ENCODE measurements around the gene RABGAP1L. TPM values are rescaled to one million over a fixed set of nuclear protein-coding genes. Genes with fewer than 3 reads are reported as not detected.
A peak's percentile ranks its signal among the peaks of the same experiment; 100 is the strongest.
"Not testable (repeated sequence)": the region's sequence is repeated elsewhere in the genome, so short reads cannot be mapped to it uniquely, and the experiment has no call there.

Gene RABGAP1L
- polyA plus RNA-seq, 3 donors, result 35.2 to 75.3 (median 63.3) TPM

DNA sequence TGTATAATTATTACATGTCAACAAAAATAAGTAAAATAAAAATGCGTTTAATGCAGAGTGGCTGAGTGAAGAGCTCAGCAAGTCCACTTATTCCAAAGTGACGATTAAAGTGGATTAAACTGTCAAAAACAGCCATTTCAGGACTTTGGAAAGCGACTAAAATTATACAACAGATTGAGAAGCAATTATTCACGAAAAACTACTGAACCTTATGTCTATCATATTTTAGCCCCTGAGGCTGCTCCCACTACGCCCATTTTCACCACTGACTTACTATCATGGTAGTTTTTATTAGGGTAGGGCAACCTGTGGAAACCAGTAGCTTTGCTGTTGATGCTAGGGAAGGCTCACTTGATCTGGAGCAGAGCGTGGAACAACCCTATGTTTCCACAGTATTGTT is 174.1 kb downstream of the RABGAP1L start:
- Histone ChIP-seq H3K4me3 (replicated peaks in 1 of 3; ENCODE audit: low read depth in 2 of 3, low read length in 3 of 3) (no peak overlapping the region), H3K4me1 (ENCODE audit: control insufficient read depth in 1 of 2, insufficient read depth in 2 of 2, low read length in 2 of 2) (no peaks in the 10 kb centered on the region), H3K27me3 (ENCODE audit: control insufficient read depth in 2 of 2, insufficient read depth in 2 of 2, low read length in 2 of 2) (no peaks in the 10 kb centered on the region), H3K9ac (ENCODE audit: insufficient read depth, low read length, poor library complexity, severe bottlenecking) (no peak overlapping the region), H3K27ac (ENCODE audit: low read depth in 1 of 2, low read length in 2 of 2) (no peak overlapping the region), H3K79me2 (ENCODE audit: insufficient read depth, low read length) (no peaks in the 10 kb centered on the region), H3K36me3 (replicated peaks in 1 of 2; ENCODE audit: control insufficient read depth in 1 of 2, insufficient read depth in 2 of 2, low read length in 2 of 2) (no peaks in the 10 kb centered on the region), H4K20me1 (ENCODE audit: insufficient read depth, low read length) (no peaks in the 10 kb centered on the region), H2AFZ (ENCODE audit: insufficient read depth, low read depth, low read length, poor library complexity, severe bottlenecking) (no peak overlapping the region), H3K9me3 (replicated peaks in 1 of 2; ENCODE audit: control insufficient read depth in 1 of 2, insufficient read depth in 1 of 2, low read length in 2 of 2) (peaks cover 0 to 2% of the 10 kb centered on the region in 2 donors), H3K4me2 (replicated peaks; ENCODE audit: extremely low read depth, low read length, poor library complexity, severe bottlenecking) (no peak overlapping the region)
- Mint-ChIP-seq H3K27me3 (ENCODE audit: low read depth in 3 of 3) (no peaks in the 10 kb centered on the region), H3K27ac (no peak overlapping the region), H3K9me3 (peaks cover 0 to 3% (median 0%) of the 10 kb centered on the region in 7 donors), H3K36me3 (peaks cover 0 to 1% of the 10 kb centered on the region in 2 donors), H3K4me1 (no peaks in the 10 kb centered on the region), H3K4me3 (no peak overlapping the region)
- intact Hi-C loops (cut with micrococcal nuclease), result no loop called here
- 100% methylated on average over 3 of the region's 6 CpGs for WGBS (ENCODE audit: insufficient coverage)
- DNase-seq, result no peak
- TF ChIP-seq, protein P1, sequence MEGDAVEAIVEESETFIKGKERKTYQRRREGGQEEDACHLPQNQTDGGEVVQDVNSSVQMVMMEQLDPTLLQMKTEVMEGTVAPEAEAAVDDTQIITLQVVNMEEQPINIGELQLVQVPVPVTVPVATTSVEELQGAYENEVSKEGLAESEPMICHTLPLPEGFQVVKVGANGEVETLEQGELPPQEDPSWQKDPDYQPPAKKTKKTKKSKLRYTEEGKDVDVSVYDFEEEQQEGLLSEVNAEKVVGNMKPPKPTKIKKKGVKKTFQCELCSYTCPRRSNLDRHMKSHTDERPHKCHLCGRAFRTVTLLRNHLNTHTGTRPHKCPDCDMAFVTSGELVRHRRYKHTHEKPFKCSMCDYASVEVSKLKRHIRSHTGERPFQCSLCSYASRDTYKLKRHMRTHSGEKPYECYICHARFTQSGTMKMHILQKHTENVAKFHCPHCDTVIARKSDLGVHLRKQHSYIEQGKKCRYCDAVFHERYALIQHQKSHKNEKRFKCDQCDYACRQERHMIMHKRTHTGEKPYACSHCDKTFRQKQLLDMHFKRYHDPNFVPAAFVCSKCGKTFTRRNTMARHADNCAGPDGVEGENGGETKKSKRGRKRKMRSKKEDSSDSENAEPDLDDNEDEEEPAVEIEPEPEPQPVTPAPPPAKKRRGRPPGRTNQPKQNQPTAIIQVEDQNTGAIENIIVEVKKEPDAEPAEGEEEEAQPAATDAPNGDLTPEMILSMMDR (IDR thresholded peaks at IDR 0.05), result no peak

DNA sequence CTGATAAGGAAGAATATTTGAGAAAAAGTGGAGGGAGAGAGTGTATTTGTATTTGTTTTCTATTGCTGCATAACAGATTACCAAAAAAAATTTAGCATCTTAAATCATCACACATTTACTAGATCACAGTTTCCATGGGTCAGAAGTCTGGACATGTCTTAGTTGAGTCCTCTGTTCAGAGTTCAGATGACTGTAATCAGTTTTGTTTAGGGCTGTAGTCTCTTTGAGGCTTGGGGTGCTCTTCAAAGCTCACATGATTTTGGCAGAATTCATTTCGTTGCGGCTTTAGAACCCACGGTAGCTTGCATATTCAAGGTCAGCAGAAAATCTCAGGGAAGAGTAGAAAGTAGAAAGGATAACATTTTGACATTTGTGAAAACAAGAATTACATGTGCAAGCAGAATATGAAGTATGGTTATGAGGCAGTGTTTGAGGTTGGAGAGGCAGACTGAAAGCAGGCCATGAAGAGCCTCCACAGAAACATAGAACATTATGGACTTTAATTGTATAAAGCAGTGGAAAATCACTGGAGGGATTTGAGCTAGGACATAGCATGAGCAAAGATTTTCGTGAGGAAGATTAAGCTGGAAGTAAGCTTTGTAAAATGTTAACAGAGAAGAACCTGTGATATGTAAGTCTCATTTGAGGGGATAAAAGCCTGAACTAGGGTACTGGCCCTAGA is 177.8 kb downstream of the RABGAP1L start:
- peaks cover 0 to 2% (median 0%) of the 10 kb centered on the region in 3 donors for H3K27me3 Mint-ChIP-seq (ENCODE audit: low read depth in 3 of 3)
- intact Hi-C loops (cut with micrococcal nuclease), result no loop called here

DNA sequence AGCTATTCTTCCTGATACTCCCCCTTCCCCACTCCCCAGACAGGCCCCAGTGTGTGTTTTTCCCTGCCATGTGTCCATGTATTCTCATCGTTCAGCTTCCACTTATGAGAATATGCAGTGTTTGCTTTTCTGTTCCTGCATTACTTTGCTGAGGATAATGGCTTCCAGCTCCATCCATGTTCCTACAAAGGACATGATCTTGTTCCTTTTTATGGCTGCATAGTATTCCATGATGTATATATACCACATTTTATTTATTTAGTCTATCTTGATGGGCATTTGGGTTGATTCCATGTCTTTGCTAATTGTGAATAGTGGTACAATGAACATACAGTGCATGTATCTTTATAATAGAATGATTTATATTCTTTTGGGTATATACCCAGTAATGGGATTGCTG is 181.1 kb downstream of the RABGAP1L start:
- H4K20me1 ChIP-seq (ENCODE audit: insufficient read depth, low read length); H3K79me2 ChIP-seq (ENCODE audit: insufficient read depth, low read length); H3K4me2 ChIP-seq (replicated peaks; ENCODE audit: extremely low read depth, low read length, poor library complexity, severe bottlenecking); H2AFZ ChIP-seq (ENCODE audit: insufficient read depth, low read depth, low read length, poor library complexity, severe bottlenecking); H3K27ac Mint-ChIP-seq; H3K9me3 ChIP-seq (replicated peaks in 1 of 2; ENCODE audit: control insufficient read depth in 1 of 2, insufficient read depth in 1 of 2, low read length in 2 of 2); H3K36me3 Mint-ChIP-seq; H3K9ac ChIP-seq (ENCODE audit: insufficient read depth, low read length, poor library complexity, severe bottlenecking); H3K27me3 Mint-ChIP-seq (ENCODE audit: low read depth in 3 of 3); H3K4me1 ChIP-seq (ENCODE audit: control insufficient read depth in 1 of 2, insufficient read depth in 2 of 2, low read length in 2 of 2); H3K36me3 ChIP-seq (replicated peaks in 1 of 2; ENCODE audit: control insufficient read depth in 1 of 2, insufficient read depth in 2 of 2, low read length in 2 of 2); H3K4me3 Mint-ChIP-seq; DNase-seq; H3K4me1 Mint-ChIP-seq; intact Hi-C loops (cut with micrococcal nuclease); H3K4me3 ChIP-seq (replicated peaks in 1 of 3; ENCODE audit: low read depth in 2 of 3, low read length in 3 of 3); H3K27me3 ChIP-seq (ENCODE audit: control insufficient read depth in 2 of 2, insufficient read depth in 2 of 2, low read length in 2 of 2); H3K9me3 Mint-ChIP-seq; H3K27ac ChIP-seq (ENCODE audit: low read depth in 1 of 2, low read length in 2 of 2): not testable (repeated sequence)
- WGBS (ENCODE audit: insufficient coverage), result no CpG with 5 or more reads among the region's 1 CpG

More for the DNA sequence above, 177.8 kb downstream of the RABGAP1L start:
- Histone ChIP-seq H3K9ac (ENCODE audit: insufficient read depth, low read length, poor library complexity, severe bottlenecking) (no peak overlapping the region), H4K20me1 (ENCODE audit: insufficient read depth, low read length) (no peaks in the 10 kb centered on the region), H3K4me1 (ENCODE audit: control insufficient read depth in 1 of 2, insufficient read depth in 2 of 2, low read length in 2 of 2) (no peaks in the 10 kb centered on the region), H3K79me2 (ENCODE audit: insufficient read depth, low read length) (no peaks in the 10 kb centered on the region), H3K4me3 (replicated peaks in 1 of 3; ENCODE audit: low read depth in 2 of 3, low read length in 3 of 3) (no peak overlapping the region), H3K4me2 (replicated peaks; ENCODE audit: extremely low read depth, low read length, poor library complexity, severe bottlenecking) (no peak overlapping the region), H2AFZ (ENCODE audit: insufficient read depth, low read depth, low read length, poor library complexity, severe bottlenecking) (no peak overlapping the region), H3K27me3 (ENCODE audit: control insufficient read depth in 2 of 2, insufficient read depth in 2 of 2, low read length in 2 of 2) (no peaks in the 10 kb centered on the region), H3K9me3 (replicated peaks in 1 of 2; ENCODE audit: control insufficient read depth in 1 of 2, insufficient read depth in 1 of 2, low read length in 2 of 2) (no peaks in the 10 kb centered on the region), H3K27ac (ENCODE audit: low read depth in 1 of 2, low read length in 2 of 2) (no peak overlapping the region), H3K36me3 (replicated peaks in 1 of 2; ENCODE audit: control insufficient read depth in 1 of 2, insufficient read depth in 2 of 2, low read length in 2 of 2) (no peaks in the 10 kb centered on the region)
- peaks cover 2 to 4% of the 10 kb centered on the region in 2 donors for H3K36me3 Mint-ChIP-seq
- peak overlapping the region in 1 of 7 donors; percentile 60 for H3K27ac Mint-ChIP-seq
- WGBS (ENCODE audit: insufficient coverage), result 95% methylated on average over 4 of the region's 4 CpGs
- DNase-seq, result no peak
- H3K9me3 Mint-ChIP-seq, result peaks cover 0 to 5% (median 3%) of the 10 kb centered on the region in 7 donors
- no peaks in the 10 kb centered on the region for H3K4me1 Mint-ChIP-seq
- H3K4me3 Mint-ChIP-seq, result no peak overlapping the region
- TF ChIP-seq, protein P1 (IDR thresholded peaks at IDR 0.05), result no peak

All from CD14-positive monocyte (primary cell).